ENCODE results near the gene MYL3.

MYL3 gene

DNA sequence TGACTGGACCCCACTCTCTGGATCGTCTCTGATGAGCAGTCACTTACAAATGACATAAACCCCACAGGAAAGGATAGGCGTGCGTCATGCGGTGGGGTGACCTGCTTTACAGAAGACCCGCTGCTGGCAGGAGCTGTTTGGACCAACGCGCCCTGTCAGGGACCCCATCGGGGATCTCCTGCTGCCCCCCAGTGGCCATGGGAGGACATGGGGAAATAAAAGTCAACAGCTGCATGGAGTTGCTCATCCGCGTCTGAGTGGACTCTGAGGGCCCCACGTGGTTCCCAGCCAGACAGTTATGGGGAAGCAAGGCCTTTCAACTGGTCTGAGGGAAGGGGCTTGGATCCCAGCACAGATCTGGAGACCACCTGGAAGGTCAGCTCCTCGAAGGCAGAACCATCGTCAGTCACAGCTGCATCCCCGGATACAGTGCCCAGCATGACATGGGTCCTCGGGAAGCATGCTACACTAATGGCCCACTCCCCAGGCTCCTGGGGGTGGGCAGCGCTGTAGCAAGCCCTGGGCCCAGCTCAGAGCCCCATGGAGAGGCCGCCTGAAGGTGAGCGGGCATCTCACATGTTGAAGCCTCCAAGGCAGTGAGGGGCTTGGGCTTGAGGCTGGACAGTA lies 46.4 kb upstream of the MYL3 start:
- Histone ChIP-seq H3K9me3 (ENCODE audit: control insufficient read depth, insufficient read depth, low read length) (no peaks in the 10 kb centered on the region), H3K36me3 (ENCODE audit: control insufficient read depth, low read length) (no peaks in the 10 kb centered on the region), H3K9me2 (replicated peaks; ENCODE audit: control insufficient read depth, low read length) (no peaks in the 10 kb centered on the region), H3K79me2 (ENCODE audit: control insufficient read depth, low read length) (no peaks in the 10 kb centered on the region), H4K20me1 (ENCODE audit: control insufficient read depth, insufficient read depth, low read depth, low read length) (no peaks in the 10 kb centered on the region), H3K4me3 (ENCODE audit: low read length) (no peak overlapping the region), H3K27ac (ENCODE audit: low read depth, low read length) (no peak overlapping the region), H3F3A (ENCODE audit: control insufficient read depth, insufficient read depth) (peaks cover 3% of the 10 kb centered on the region; the same call in 1 of the 2 replicates), H3K4me1 (ENCODE audit: control insufficient read depth, low read length) (peaks cover 9% of the 10 kb centered on the region), H3K4me2 (ENCODE audit: low read length) (peak overlapping the region; percentile 8; the same call in 1 of the 2 replicates), H3K27me3 (ENCODE audit: control insufficient read depth, low read length) (no peaks in the 10 kb centered on the region)
- TF ChIP-seq EZH2phosphoT487 (IDR thresholded peaks at IDR 0.05; ENCODE audit: borderline replicate concordance, low read length): no peak
- TF ChIP-seq, protein P1, sequence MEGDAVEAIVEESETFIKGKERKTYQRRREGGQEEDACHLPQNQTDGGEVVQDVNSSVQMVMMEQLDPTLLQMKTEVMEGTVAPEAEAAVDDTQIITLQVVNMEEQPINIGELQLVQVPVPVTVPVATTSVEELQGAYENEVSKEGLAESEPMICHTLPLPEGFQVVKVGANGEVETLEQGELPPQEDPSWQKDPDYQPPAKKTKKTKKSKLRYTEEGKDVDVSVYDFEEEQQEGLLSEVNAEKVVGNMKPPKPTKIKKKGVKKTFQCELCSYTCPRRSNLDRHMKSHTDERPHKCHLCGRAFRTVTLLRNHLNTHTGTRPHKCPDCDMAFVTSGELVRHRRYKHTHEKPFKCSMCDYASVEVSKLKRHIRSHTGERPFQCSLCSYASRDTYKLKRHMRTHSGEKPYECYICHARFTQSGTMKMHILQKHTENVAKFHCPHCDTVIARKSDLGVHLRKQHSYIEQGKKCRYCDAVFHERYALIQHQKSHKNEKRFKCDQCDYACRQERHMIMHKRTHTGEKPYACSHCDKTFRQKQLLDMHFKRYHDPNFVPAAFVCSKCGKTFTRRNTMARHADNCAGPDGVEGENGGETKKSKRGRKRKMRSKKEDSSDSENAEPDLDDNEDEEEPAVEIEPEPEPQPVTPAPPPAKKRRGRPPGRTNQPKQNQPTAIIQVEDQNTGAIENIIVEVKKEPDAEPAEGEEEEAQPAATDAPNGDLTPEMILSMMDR (IDR thresholded peaks at IDR 0.05; ENCODE audit: low read depth, low read length, poor library complexity, severe bottlenecking): peak; percentile 90

DNA sequence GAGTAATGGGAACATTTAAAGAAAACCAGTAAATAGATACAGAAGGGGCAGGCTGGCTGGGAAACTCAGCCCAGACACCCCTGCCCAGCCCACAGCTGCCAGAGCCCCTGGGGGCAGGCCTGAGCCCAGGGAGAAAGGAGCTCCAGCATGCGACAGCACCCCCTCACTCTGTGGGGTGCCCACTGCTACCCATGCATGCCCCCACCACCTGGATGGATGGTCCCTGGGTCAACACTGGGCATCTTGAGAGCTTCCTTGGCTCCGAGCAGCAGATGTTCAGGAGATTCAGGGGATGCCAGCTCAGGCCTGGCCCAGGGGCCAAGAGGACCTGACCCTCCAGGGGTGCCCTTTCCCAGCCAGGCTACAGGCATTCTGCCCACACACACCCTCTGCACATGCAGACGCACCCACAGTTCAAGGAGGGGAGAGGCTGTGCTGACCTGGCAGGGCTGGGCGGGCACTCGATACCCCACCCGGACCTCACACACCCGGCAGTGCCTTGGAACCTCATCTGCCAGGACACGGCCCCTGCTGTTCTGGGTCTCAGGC lies 45.8 kb upstream of the MYL3 start:
- no peak overlapping the region for H3K4me3 ChIP-seq (ENCODE audit: low read length)
- no peak overlapping the region for H3K27ac ChIP-seq (ENCODE audit: low read depth, low read length)
- peak overlapping the region; percentile 8; the same call in 1 of the 2 replicates for H3K4me2 ChIP-seq (ENCODE audit: low read length)
- no peaks in the 10 kb centered on the region for H3K9me3 ChIP-seq (ENCODE audit: control insufficient read depth, insufficient read depth, low read length)
- no peaks in the 10 kb centered on the region for H3K79me2 ChIP-seq (ENCODE audit: control insufficient read depth, low read length)
- H3F3A ChIP-seq (ENCODE audit: control insufficient read depth, insufficient read depth): peaks cover 3% of the 10 kb centered on the region; the same call in 1 of the 2 replicates
- H4K20me1 ChIP-seq (ENCODE audit: control insufficient read depth, insufficient read depth, low read depth, low read length): no peaks in the 10 kb centered on the region
- no peaks in the 10 kb centered on the region for H3K27me3 ChIP-seq (ENCODE audit: control insufficient read depth, low read length)
- peaks cover 9% of the 10 kb centered on the region for H3K4me1 ChIP-seq (ENCODE audit: control insufficient read depth, low read length)
- TF ChIP-seq, protein P1 (IDR thresholded peaks at IDR 0.05; ENCODE audit: low read depth, low read length, poor library complexity, severe bottlenecking): no peak
- no peak for TF ChIP-seq EZH2phosphoT487 (IDR thresholded peaks at IDR 0.05; ENCODE audit: borderline replicate concordance, low read length)
- H3K36me3 ChIP-seq (ENCODE audit: control insufficient read depth, low read length): no peaks in the 10 kb centered on the region
- H3K9me2 ChIP-seq (replicated peaks; ENCODE audit: control insufficient read depth, low read length): no peaks in the 10 kb centered on the region

DNA sequence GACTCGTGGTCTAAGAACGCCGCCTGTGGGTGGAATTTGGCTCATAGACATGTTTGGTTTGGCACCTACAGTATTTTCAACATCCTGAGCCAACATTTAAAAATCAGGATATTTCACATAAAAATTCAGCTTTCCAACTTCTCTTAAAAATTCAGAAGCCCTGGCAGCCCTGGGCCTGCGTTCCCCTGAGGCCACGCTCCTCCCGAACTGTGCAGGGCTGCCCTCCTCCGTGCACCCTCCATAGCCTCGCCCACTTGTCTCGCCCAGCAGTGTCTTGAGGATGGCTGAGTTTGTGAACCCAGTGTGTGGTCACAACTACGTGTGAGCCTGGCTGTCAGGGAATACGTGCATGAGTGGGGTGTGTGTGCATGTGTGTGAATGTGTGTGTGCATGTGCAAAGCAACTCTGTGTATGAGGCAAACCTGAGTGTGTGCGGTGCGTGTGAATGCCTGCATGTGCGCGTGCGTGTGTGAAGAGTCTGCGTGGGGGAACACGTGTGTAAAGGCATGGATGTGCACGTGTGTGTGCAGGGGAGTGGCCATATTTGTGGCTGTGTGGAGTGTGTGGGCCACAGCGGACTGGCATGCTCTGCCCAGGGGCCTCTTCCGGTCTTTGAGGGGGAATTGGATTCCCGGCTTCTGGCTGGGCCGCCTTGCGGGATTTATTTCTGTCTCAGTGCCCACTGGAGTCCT lies 45.2 kb upstream of the MYL3 start:
- no peaks in the 10 kb centered on the region for H3K9me3 ChIP-seq (ENCODE audit: control insufficient read depth, insufficient read depth, low read length)
- no peaks in the 10 kb centered on the region for H3K9me2 ChIP-seq (replicated peaks; ENCODE audit: control insufficient read depth, low read length)
- H4K20me1 ChIP-seq (ENCODE audit: control insufficient read depth, insufficient read depth, low read depth, low read length): no peaks in the 10 kb centered on the region
- TF ChIP-seq EZH2phosphoT487 (IDR thresholded peaks at IDR 0.05; ENCODE audit: borderline replicate concordance, low read length): no peak
- TF ChIP-seq, protein P1 (IDR thresholded peaks at IDR 0.05; ENCODE audit: low read depth, low read length, poor library complexity, severe bottlenecking): no peak
- no peak overlapping the region for H3K27ac ChIP-seq (ENCODE audit: low read depth, low read length)
- H3K4me1 ChIP-seq (ENCODE audit: control insufficient read depth, low read length): peaks cover 9% of the 10 kb centered on the region
- H3K4me3 ChIP-seq (ENCODE audit: low read length): no peak overlapping the region
- peaks cover 3% of the 10 kb centered on the region; the same call in 1 of the 2 replicates for H3F3A ChIP-seq (ENCODE audit: control insufficient read depth, insufficient read depth)
- H3K27me3 ChIP-seq (ENCODE audit: control insufficient read depth, low read length): no peaks in the 10 kb centered on the region
- no peaks in the 10 kb centered on the region for H3K36me3 ChIP-seq (ENCODE audit: control insufficient read depth, low read length)
- no peaks in the 10 kb centered on the region for H3K79me2 ChIP-seq (ENCODE audit: control insufficient read depth, low read length)
- no peak overlapping the region for H3K4me2 ChIP-seq (ENCODE audit: low read length)

All from DOHH2 (cell line).